SK-N-SH (cell line): ENCODE measurements around the gene MAN2B2. TPM values are rescaled to one million over a fixed set of nuclear protein-coding genes. Genes with fewer than 3 reads are reported as not detected.

ENCODE experiments used
- CTCF ChIA-PET: fragments of 300-600, 350-600 bp; formaldehyde crosslinking; extraction: SDS; loops from one replicate; lab custom pipeline; 2021; lab: Yijun Ruan, JAX
- POLR2A ChIA-PET: fragments of 350-600 bp; sonication (Branson Sonifier 250); formaldehyde crosslinking; extraction: SDS; loops from one replicate; lab custom pipeline; 2020; ENCODE audit warnings: antibody characterized with exemption, inconsistent platforms; lab: Yijun Ruan, JAX
- DNase-seq: peaks from one replicate; pipeline ENCODE4 v3.0.0; 2012
- H2AFZ ChIP-seq: fragments of 200-600 bp; sonication (generic); 2 replicates; pipeline ENCODE4 v1.8.1; 2016; ENCODE audit warnings: antibody characterized with exemption, mild to moderate bottlenecking, low read depth
- H3F3A ChIP-seq: fragments of 200-600 bp; sonication (generic); replicated peaks from 2 replicates; pipeline ENCODE3; 2016; ENCODE audit warnings: antibody characterized with exemption, mild to moderate bottlenecking; ENCODE audit not compliant: insufficient read depth
- H3K27ac ChIP-seq, 2 experiments: fragments of 200-500 bp in 1 of 2; fragments of 200-600 bp in 1 of 2; sonication (Bioruptor generic) in 1 of 2; sonication (generic), shearing (Covaris generic) in 1 of 2; 2 replicates each; pipeline versions ENCODE4 v1.5.1 to v1.6.1; 2014 to 2016; ENCODE audit warnings: low read depth in 2 of 2, inconsistent platforms in 1 of 2, low read length in 1 of 2, mild to moderate bottlenecking in 1 of 2, mixed read lengths in 1 of 2
- H3K27me3 ChIP-seq: fragments of 200-600 bp; sonication (generic), shearing (Covaris generic); 2 replicates; pipeline ENCODE4 v1.6.1; 2016; ENCODE audit warnings: mixed run types; ENCODE audit not compliant: insufficient read depth
- H3K36me3 ChIP-seq, 2 experiments: fragments of 200-500 bp in 1 of 2; fragments of 200-600 bp in 1 of 2; sonication (Bioruptor generic) in 1 of 2; sonication (generic) in 1 of 2; replicated peaks in 1 of 2; 2 replicates each; pipeline versions ENCODE3 to v1.5.1; 2014 to 2016; ENCODE audit warnings: low read length in 1 of 2, mild to moderate bottlenecking in 1 of 2; ENCODE audit not compliant: insufficient read depth in 2 of 2, control insufficient read depth in 1 of 2
- H3K4me1 ChIP-seq, 2 experiments: fragments of 200-500 bp in 1 of 2; fragments of 200-600 bp in 1 of 2; sonication (Bioruptor generic) in 1 of 2; sonication (generic), shearing (Covaris generic) in 1 of 2; 2 replicates each; pipeline versions ENCODE4 v1.5.1 to v1.6.1; 2014 to 2016; ENCODE audit warnings: low read depth in 1 of 2, low read length in 1 of 2, mixed run types in 1 of 2; ENCODE audit not compliant: insufficient read depth in 2 of 2, control insufficient read depth in 1 of 2
- H3K4me2 ChIP-seq: fragments of 200-600 bp; sonication (generic), shearing (Covaris generic); 2 replicates; pipeline ENCODE4 v1.6.1; 2017; ENCODE audit warnings: mixed run types
- H3K4me3 ChIP-seq, 2 experiments: fragments of 200-500 bp in 1 of 2; fragments of 200-600 bp in 1 of 2; sonication (Bioruptor generic) in 1 of 2; sonication (generic), shearing (Covaris generic) in 1 of 2; 2 replicates each; pipeline versions ENCODE4 v1.5.1 to v1.8.1; 2014 to 2016; ENCODE audit warnings: low read depth in 2 of 2, inconsistent platforms in 1 of 2, low read length in 1 of 2, mild to moderate bottlenecking in 1 of 2, mixed read lengths in 1 of 2, moderate library complexity in 1 of 2
- H3K79me2 ChIP-seq: fragments of 200-600 bp; sonication (generic); 2 replicates; pipeline ENCODE4 v1.8.1; 2017; ENCODE audit warnings: mild to moderate bottlenecking; ENCODE audit not compliant: insufficient read depth
- H3K9ac ChIP-seq: fragments of 200-600 bp; sonication (generic); 2 replicates; pipeline ENCODE4 v1.6.1; 2017; ENCODE audit warnings: mixed run types
- H3K9me2 ChIP-seq: fragments of 200-600 bp; sonication (generic); 2 replicates; pipeline ENCODE4 v1.6.1; 2017; ENCODE audit warnings: mixed run types
- H3K9me3 ChIP-seq: fragments of 200-600 bp; sonication (generic); 2 replicates; pipeline ENCODE4 v1.6.1; 2017; ENCODE audit warnings: mixed run types, mild to moderate bottlenecking, moderate library complexity
- H4K20me1 ChIP-seq: fragments of 200-600 bp; sonication (generic); 2 replicates; pipeline ENCODE4 v1.6.1; 2017; ENCODE audit warnings: mild to moderate bottlenecking, mixed run types; ENCODE audit not compliant: insufficient read depth
- ELF1 ChIP-seq: IDR thresholded peaks from 2 replicates; pipeline ENCODE4 v1.4.0; 2012
- EP300 ChIP-seq, 2 experiments: IDR thresholded peaks; 2 replicates each; pipeline versions ENCODE4 v1.4.0 to v1.6.1; 2012; ENCODE audit warnings: borderline replicate concordance in 1 of 2, low read depth in 1 of 2, low read length in 1 of 2
- FOSL2 ChIP-seq: IDR thresholded peaks from 2 replicates; pipeline ENCODE4 v1.4.0; 2012; ENCODE audit warnings: low read depth, mild to moderate bottlenecking, moderate library complexity, borderline replicate concordance
- GABPA ChIP-seq: IDR thresholded peaks from 2 replicates; pipeline ENCODE4 v1.4.0; 2012; ENCODE audit warnings: low read depth, mild to moderate bottlenecking
- GATA2 ChIP-seq: sonication (generic); formaldehyde crosslinking; IDR thresholded peaks from 2 replicates; pipeline ENCODE4 v1.5.0; 2020; ENCODE audit warnings: mild to moderate bottlenecking, missing genetic modification reagents
- MEF2A ChIP-seq: IDR thresholded peaks from 2 replicates; pipeline ENCODE4 v1.4.0; 2012; ENCODE audit warnings: low read depth, borderline replicate concordance
- RAD21 ChIP-seq: IDR thresholded peaks from 2 replicates; pipeline ENCODE4 v1.6.1; 2012; ENCODE audit warnings: mild to moderate bottlenecking, low read length
- RCOR1 ChIP-seq: fragments of 150-350 bp; IDR thresholded peaks from 2 replicates; pipeline ENCODE4 v1.6.1; 2017; ENCODE audit warnings: antibody characterized with exemption, low read length
- WGBS: methylation state at CpG from one replicate; pipeline ENCODE4 v1.1.6; 2017; ENCODE audit warnings: low lambda C conversion rate; 5-methylcytosine and 5-hydroxymethylcytosine counted together
- polyA plus RNA-seq, 3 experiments: library from polyadenylated mRNA; depleted of rRNA; stranded (reverse); fragments of >200 nt; gene quantifications; 2 replicates each; pipeline ENCODE4 v1.2.3, GENCODE V29; 2012
- TF ChIP-seq, protein P1 (sequence below): IDR thresholded peaks from 2 replicates; pipeline ENCODE4 v1.6.1; 2012; ENCODE audit warnings: mild to moderate bottlenecking, low read depth, low read length, moderate library complexity
- TF ChIP-seq, protein P2 (sequence below): IDR thresholded peaks from 2 replicates; pipeline ENCODE4 v1.4.0; 2012; ENCODE audit warnings: low read depth, borderline replicate concordance
- TF ChIP-seq, protein P3 (sequence below): fragments of 150-350 bp; IDR thresholded peaks from 2 replicates; pipeline ENCODE4 v1.6.1; 2016; ENCODE audit warnings: mild to moderate bottlenecking, low read depth, low read length
- TF ChIP-seq, protein P4 (sequence below): IDR thresholded peaks from 2 replicates; pipeline ENCODE4 v1.4.0; 2012; ENCODE audit warnings: low read depth, borderline replicate concordance

The MAN2B2 gene
- polyA plus RNA-seq, 1 of the 3 experiments (the other 2 are of a cell fraction): 24.9 TPM

DNA sequence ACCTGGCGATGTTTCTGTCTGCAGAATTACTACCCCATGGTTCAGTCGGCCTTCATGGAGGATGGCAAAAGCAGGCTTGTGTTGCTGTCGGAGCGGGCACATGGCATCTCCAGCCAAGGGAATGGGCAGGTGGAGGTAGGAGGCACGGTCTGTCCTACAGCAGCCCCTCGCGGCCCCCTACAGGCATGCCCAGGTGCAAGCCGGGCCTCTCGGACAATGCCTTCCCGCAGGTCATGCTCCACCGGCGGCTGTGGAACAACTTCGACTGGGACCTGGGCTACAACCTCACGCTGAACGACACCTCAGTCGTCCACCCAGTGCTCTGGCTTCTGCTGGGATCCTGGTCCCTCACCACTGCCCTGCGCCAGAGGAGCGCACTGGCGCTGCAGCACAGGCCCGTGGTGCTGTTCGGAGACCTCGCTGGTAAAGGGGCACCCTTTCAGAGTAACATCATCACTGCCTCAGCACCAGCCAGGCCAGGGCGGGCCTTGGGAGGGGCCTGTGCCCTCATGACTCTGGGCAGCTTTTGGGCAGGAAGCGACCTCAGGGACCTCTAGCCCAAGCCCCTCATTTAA is 36.0 kb downstream of the MAN2B2 start:
- Histone ChIP-seq H4K20me1 (no peaks in the 10 kb centered on the region), H3K27me3 (no peaks in the 10 kb centered on the region), H3F3A (no peaks in the 10 kb centered on the region), H3K79me2 (no peaks in the 10 kb centered on the region), H2AFZ (no peak overlapping the region), H3K4me1 (no peaks in the 10 kb centered on the region), H3K4me3 (no peak overlapping the region), H3K4me2 (no peak overlapping the region), H3K36me3 (peaks cover 9 to 20% of the 10 kb centered on the region in 2 experiments)
- DNase-seq: no peak
- CTCF ChIA-PET: interaction anchor here (0.8 kb wide), 1 partner anchor 13 kb away, joined by 3 read pairs; no protein-coding TSS in a partner anchor
- 94% methylated on average over 16 of the region's 24 CpGs for WGBS
- TF ChIP-seq RCOR1: no peak
- TF ChIP-seq, protein P1, sequence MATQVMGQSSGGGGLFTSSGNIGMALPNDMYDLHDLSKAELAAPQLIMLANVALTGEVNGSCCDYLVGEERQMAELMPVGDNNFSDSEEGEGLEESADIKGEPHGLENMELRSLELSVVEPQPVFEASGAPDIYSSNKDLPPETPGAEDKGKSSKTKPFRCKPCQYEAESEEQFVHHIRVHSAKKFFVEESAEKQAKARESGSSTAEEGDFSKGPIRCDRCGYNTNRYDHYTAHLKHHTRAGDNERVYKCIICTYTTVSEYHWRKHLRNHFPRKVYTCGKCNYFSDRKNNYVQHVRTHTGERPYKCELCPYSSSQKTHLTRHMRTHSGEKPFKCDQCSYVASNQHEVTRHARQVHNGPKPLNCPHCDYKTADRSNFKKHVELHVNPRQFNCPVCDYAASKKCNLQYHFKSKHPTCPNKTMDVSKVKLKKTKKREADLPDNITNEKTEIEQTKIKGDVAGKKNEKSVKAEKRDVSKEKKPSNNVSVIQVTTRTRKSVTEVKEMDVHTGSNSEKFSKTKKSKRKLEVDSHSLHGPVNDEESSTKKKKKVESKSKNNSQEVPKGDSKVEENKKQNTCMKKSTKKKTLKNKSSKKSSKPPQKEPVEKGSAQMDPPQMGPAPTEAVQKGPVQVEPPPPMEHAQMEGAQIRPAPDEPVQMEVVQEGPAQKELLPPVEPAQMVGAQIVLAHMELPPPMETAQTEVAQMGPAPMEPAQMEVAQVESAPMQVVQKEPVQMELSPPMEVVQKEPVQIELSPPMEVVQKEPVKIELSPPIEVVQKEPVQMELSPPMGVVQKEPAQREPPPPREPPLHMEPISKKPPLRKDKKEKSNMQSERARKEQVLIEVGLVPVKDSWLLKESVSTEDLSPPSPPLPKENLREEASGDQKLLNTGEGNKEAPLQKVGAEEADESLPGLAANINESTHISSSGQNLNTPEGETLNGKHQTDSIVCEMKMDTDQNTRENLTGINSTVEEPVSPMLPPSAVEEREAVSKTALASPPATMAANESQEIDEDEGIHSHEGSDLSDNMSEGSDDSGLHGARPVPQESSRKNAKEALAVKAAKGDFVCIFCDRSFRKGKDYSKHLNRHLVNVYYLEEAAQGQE: no peak
- TF ChIP-seq EP300 (IDR thresholded peaks at IDR 0.05; ENCODE audit: borderline replicate concordance in 1 of 2, low read depth in 1 of 2, low read length in 1 of 2): no peak
- TF ChIP-seq, protein P2, sequence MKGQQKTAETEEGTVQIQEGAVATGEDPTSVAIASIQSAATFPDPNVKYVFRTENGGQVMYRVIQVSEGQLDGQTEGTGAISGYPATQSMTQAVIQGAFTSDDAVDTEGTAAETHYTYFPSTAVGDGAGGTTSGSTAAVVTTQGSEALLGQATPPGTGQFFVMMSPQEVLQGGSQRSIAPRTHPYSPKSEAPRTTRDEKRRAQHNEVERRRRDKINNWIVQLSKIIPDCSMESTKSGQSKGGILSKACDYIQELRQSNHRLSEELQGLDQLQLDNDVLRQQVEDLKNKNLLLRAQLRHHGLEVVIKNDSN: no peak
- TF ChIP-seq, protein P3, sequence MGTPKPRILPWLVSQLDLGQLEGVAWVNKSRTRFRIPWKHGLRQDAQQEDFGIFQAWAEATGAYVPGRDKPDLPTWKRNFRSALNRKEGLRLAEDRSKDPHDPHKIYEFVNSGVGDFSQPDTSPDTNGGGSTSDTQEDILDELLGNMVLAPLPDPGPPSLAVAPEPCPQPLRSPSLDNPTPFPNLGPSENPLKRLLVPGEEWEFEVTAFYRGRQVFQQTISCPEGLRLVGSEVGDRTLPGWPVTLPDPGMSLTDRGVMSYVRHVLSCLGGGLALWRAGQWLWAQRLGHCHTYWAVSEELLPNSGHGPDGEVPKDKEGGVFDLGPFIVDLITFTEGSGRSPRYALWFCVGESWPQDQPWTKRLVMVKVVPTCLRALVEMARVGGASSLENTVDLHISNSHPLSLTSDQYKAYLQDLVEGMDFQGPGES: no peak
- no peak for TF ChIP-seq ELF1
- TF ChIP-seq FOSL2: no peak
- TF ChIP-seq, protein P4, sequence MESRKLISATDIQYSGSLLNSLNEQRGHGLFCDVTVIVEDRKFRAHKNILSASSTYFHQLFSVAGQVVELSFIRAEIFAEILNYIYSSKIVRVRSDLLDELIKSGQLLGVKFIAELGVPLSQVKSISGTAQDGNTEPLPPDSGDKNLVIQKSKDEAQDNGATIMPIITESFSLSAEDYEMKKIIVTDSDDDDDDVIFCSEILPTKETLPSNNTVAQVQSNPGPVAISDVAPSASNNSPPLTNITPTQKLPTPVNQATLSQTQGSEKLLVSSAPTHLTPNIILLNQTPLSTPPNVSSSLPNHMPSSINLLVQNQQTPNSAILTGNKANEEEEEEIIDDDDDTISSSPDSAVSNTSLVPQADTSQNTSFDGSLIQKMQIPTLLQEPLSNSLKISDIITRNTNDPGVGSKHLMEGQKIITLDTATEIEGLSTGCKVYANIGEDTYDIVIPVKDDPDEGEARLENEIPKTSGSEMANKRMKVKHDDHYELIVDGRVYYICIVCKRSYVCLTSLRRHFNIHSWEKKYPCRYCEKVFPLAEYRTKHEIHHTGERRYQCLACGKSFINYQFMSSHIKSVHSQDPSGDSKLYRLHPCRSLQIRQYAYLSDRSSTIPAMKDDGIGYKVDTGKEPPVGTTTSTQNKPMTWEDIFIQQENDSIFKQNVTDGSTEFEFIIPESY: no peak
- no peak for TF ChIP-seq GABPA
- no peak for TF ChIP-seq RAD21
- no peak for TF ChIP-seq MEF2A
- TF ChIP-seq GATA2: no peak
- TF ChIP-seq, all 33 proteins: peak for 0
- no peak overlapping the region for H3K9ac ChIP-seq
- H3K9me2 ChIP-seq: no peaks in the 10 kb centered on the region
- H3K27ac ChIP-seq: no peak overlapping the region
- no peaks in the 10 kb centered on the region for H3K9me3 ChIP-seq
- POLR2A ChIA-PET: no interaction called here
